HL-60/S4 (cell line): ENCODE results near the gene CHRNA3.
"Not testable (repeated sequence)": the region's sequence is repeated elsewhere in the genome, so short reads cannot be mapped to it uniquely, and the experiment has no call there.

ENCODE experiments used
- in situ Hi-C: fragments of 300-500 bp; cut with MboI; formaldehyde crosslinking; loops from 2 replicates; pipeline ENCODE4 v1.14.3; 2022; ENCODE audit warnings: low sequenced_read_pairs

The CHRNA3 gene

DNA sequence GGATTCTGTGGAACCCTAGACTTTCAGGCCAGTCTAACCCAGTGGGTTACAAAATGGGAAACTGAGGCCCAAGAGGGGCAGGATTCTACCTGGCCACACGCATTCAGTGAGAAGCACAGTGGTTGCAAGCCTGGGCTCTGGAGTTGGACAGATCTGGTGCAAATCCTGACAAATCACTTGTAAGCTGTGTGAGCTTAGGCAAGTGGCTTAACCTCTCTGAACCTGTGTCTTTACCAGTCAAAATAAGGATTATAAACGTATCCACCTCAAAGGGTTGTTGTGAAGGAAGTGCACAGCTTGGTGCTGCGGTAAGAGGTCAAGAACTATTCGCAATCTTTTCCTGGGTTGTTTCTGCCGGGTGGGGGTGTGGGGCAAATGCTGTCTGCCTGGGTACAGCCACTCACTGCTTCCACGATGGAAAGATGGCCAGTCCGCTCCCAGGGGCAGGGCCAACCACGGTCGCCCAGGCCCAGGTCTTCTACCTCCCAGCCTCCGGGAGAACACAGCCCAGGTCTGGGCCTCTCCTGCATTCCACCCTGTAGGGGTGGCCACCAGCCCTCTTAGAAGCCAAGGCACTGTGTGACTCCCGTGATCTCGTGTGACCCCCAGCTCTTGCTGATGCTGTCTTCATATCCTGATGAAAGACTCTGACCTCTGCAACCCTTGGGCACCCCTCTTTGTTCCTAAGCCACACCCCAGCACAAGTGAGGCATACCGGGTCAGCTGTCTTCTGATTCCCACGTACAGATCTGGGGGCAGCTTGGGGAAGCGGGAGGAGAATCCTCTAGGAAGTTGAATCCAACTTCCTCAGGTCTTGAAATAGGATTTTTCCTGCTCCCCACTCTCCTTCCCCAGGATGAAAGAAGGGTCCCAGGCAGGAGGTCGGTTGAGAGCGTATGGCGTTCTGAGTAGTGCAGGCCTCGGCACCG lies 1.5 kb downstream of the CHRNA3 start:
- in situ Hi-C loops = no loop called here

DNA sequence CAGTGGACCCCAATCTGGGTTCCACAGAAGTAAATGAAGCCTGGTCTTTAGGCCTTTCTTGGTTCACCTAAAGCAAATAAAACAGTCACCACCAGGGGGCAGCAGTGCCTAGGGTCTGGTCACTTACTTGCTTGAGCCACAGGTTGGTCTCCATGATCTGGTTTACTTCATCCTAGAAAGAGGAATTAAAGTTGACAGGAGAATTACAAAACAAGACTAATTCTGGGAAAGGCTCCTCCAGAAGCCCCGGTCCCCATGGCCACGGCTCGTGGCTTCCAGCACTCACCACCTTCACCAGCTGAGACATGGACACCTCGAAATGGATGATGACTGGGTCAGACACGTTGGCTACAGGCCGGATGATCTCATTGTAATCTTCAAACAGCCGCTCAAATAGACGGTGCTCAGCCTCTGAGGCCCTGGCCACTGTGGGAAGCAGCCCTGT lies 2.3 kb downstream of the CHRNA3 start:
- in situ Hi-C loops = no loop called here

DNA sequence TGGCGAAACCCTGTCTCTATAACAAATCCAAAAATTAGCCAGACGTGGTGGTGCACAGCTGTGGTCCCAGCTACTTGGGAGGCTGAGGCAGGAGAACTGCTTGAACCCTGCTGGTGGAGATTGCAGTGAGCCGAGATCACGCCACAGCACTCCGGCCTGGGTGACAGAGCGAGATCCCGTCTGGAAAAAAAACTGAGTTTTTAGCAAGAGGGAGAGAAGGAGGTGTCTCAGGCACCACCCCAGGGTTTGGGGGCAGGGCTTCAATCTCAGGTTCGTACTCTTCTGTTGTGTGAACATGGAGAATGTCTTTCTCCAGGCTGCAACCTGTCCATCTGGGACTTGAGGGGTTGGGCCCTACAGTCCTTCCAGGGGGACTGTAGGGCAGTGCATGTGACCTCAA lies 2.7 kb downstream of the CHRNA3 start:
- in situ Hi-C loops = no loop called here

DNA sequence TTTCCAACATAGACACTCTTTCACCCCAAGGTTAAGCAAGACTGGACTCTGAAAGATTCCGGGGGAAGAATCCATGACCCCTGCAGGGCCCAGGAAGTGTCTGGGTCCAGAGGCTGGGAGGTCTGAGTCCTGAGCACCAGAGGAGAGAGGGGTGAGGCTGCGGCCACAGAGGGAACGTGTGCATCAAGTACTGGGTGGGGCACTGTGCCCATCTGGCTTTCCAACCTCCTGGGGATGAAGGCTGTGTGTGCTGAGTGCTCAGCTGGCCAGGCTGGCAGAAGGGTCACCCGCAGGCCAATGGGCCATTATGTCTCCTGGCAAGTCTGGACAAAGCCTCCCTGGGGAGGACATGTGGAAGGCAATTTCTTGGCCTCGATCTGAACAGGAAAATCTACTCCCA lies 3.3 kb downstream of the CHRNA3 start:
- in situ Hi-C loops = no loop called here

DNA sequence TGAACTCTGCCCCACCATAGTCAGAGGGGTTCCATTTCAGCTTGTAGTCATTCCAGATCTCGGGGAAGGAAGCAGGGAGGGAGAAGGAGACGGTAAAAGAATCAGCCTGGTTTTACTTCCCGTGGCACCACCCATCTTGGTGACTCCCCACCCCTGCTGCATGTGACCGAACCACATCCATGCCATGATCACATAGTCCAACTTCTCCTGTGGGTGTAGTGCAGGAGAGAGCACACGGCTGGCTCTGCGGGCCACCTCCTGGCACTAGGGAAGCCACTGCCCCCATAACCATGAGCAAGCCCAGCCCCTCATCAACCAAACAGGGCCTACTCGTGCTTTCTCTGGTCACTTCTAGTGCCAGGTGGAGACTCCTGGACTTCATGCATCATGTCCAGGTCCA lies 3.7 kb downstream of the CHRNA3 start:
- in situ Hi-C loops = no loop called here

DNA sequence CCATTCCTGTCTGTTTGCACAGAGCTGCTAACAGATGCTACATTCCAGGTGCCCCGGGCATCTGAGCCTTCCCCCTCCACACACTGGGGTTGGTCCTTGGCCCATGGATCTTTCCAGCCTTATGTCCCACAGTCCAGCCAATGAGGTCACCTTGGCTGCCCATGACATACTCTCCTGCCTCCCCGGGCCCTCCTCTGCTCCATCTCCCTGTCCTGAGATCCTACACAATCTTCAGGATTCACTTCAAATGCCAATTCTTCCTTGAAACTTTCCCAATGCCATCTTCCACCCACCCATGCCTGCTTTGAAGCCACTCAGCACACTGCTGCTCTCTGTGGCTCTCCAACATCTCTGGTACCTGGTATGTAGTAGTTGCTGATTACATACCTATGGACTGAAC lies 4.3 kb downstream of the CHRNA3 start:
- in situ Hi-C loops = no loop called here

DNA sequence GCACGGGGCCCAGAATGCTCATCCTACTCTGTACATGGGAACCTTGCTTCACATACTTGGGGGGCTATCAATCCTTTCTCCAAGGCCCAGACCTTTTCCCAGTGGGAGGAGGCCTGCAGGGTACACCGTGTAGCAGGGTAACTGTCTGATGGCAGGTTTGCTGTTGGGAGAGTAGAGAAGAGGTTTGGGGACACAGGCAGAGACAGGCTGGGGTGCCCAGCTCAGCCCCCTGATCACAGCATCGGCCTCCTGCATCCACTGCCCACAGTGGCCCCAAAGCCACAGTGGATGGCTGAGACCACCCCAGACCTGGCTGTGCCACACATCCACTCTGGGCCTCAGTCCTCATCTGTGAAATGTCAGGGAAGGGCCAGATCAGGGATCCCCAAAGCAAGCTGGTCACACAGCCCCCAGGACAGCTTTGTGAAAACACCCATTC lies 5.6 kb downstream of the CHRNA3 start:
- in situ Hi-C loops = no loop called here

DNA sequence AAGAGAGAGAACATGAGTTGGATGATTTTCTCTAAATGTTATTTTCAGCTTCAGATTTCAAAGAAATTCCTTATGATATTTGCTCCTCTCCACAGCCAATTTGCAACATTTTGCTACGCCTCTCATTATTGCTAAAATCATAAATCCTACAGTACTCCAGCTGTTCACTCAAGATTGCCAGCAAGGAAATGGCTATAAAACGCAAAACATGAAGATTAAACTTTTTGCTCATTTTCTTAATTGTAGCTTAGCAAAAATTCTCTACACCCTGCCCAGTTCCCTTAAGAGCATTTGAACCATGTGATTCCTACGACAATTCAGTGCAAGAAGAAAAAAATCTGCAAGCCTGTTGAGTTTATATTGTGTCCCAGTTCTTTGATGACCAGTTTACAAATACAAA lies 6.8 kb downstream of the CHRNA3 start:
- in situ Hi-C loops = no loop called here

DNA sequence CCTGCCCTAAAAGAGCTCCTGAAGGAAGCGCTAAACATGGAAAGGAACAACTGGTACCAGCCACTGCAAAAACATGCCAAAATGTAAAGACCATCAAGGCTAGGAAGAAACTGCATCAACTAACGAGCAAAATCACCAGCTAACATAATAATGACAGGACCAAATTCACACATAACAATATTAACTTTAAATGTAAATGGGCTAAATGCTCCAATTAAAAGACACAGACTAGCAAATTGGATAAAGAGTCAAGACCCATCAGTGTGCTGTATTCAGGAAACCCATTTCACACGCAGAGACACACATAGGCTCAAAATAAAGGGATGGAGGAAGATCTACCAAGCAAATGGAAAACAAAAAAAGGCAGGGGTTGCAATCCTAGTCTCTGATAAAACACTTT lies 11.2 kb downstream of the CHRNA3 start:
- in situ Hi-C loops = not testable (repeated sequence)

DNA sequence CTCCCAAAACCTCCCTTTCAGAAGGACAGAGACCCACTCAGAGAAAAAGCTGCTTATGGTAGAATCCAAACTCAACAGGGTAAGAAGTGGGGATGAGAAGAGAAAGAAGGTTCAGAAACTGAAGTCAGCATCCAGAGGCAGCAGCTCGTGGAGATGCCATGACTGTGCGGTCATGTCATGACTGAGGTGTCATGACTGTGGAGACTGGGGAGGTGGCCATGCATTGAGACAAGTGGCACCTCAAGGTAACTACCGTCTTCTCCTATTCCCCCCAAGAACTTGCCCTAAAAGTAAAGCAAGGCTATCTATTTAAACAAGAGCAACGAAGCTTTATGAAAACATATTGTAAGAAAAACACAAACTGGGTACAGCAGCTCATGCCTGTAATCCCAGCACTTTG lies 15.1 kb downstream of the CHRNA3 start:
- in situ Hi-C loops = no loop called here

DNA sequence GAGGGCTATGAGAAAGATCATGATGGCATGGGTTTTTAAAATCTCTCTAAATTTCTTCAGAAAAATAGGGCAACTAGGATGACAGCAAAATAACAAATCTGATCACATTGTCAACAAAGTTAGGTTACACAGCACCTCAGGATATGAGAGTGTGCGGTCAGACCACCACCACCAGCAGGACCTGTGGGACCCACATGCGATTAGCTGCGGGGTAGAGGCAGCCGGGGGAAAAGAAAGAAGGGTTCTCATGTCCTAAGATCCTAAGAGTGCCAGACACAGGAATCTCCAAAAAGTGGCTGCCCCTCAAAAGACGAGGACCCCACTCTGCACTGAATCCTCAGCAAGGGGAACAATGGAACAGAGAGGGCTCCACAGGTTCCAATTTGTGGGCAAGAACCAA lies 15.6 kb downstream of the CHRNA3 start:
- in situ Hi-C loops = no loop called here

DNA sequence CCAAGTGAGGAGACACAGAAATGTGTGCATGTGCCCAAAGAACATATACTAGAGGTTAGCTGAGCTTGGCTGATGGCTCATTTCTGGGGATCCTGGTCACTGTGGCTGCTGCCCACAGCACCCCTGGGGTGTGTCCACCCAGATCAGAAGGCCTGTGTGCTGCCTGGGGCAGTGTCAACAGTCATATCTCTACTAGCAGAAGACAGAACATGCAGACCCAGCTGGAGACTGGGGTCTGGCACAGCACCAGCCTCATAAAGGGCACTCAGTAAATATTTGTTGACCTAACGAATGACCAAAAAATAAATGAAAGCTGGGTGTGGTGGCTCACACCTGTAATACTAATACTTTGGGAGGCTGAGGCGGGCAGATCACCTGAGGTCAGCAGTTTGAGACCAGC lies 16.4 kb downstream of the CHRNA3 start:
- in situ Hi-C loops = no loop called here

DNA sequence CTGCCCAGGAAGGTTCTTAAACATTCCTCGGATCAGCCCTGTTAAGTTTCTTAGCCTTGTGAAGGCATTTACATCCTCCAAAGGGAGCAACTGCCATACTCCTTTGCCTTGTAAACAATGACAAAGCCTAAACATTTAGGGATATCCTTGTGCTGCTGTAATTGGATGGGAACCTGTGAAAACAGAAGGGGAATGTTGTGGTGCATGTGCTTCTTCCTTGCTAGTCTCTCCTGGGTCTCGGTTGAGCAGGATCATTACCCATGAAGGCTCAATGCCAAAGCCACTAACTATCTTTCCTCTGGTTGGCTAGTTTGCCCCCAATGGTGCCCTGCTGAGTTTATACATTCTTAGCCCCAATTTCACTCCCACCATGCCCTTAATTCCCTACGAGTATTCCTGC lies 17.3 kb downstream of the CHRNA3 start:
- in situ Hi-C loops = no loop called here

DNA sequence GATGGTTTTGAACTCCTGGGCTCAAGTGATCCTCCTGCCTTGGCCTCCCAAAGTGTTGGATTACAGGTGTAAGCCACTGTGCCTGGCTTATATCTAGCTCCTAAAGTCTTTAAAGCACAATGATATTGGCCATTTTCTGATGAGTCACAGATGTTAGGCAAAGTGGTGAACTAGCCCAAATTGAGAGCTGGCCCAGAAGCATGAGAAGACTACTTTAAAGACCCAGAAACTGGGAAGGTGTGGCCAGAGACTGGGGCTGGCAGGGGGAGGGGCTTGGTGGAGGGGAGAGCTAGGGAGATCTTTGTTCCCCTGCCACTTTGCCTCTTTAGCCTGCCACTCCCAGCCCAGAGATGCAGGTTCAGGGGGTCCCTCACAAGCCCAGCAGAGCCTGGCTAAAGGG lies 21.6 kb downstream of the CHRNA3 start:
- in situ Hi-C loops = no loop called here

DNA sequence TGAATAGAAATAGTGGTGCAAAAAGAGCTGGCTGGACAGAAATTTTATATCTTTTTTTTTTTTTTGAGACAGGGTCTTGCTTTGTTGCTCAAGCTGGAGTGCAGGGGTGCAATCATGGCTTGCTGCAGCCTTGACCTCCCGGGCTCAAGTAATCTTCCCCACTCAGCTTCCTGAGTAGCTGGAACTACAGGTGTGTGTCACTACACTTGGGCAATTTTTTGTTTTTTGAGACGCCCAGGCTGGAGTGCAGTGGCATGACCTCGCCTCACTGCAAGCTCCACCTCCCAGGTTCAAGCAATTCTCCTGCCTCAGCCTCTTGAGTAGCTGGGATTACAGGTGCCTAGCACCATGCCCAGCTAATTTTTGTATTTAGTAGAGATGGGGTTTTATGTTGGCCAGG lies 22.4 kb downstream of the CHRNA3 start:
- in situ Hi-C loops = no loop called here

DNA sequence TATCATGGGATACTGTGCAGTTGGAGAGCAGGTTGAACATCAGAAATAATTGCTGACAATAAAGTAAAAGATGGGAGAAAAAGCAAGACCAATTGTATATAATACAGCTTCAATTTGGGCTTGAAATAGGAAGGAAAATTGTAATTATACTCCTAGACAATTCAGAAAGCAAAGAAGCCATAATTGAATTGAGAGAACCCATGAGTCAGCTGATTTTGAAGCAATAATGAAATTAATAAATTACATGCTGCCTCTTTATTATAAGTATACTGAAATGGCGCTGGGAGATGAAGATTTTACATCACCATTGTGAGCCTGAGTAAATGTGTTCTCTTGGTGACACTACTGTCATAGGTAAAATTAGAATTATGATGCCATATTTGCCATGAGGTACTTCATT lies 23.2 kb downstream of the CHRNA3 start:
- in situ Hi-C loops = no loop called here

DNA sequence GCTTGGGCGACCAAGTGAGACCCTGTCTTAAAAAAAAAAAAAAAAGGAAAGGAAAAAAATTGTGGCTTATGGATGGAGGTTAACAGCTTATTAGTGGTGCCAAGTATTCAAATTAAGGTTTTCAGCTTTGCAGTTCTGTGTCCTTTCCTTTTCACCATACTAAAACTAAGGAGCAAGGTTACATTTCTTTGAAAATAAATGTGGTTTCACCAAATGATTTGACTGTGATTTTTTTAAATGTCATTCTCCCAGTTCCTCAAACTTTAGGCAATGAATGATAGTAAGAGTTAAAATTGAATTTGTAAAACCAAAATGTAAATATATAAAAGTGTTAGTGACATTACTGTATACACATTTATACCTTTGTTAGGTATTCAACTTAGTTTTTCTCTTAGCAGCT lies 45.9 kb downstream of the CHRNA3 start:
- in situ Hi-C loops = no loop called here

DNA sequence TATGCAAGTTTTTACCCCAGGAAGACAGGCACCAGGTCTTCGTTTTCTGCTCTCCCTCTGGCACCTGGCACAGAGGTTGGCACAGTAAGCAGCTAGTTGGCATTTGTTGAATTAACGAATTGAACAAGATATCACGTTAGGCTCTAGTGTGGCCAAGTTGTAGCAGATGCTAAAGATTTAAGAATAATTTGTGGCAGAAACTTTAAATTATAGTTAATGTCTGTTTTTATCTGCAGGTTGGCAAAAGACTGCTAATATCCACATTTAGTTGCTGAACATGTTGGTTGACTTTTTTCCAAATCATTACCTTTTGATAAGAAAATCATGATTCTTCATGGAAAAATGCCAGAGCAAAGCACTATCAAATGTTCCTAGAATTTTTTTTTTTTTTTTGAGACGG lies 47.4 kb downstream of the CHRNA3 start:
- in situ Hi-C loops = no loop called here

DNA sequence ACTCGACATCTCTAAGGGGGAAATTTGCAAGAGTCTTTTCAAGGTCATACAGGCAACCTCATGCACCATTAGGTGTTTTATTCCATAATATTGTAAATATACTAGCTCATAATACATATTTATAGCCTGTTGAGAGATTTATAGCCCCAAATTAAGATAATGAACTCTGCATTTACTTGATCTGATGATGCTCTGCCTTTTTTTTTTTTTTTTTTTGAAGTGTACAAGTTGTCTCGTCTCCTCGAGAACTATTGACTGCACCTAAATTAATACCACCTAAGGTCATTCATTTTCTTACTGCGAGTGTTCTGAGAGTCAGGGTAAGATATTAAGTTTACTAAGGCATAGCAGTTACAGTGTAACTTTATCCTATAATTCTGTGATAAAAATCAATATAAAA lies 49.4 kb downstream of the CHRNA3 start:
- in situ Hi-C loops = no loop called here

DNA sequence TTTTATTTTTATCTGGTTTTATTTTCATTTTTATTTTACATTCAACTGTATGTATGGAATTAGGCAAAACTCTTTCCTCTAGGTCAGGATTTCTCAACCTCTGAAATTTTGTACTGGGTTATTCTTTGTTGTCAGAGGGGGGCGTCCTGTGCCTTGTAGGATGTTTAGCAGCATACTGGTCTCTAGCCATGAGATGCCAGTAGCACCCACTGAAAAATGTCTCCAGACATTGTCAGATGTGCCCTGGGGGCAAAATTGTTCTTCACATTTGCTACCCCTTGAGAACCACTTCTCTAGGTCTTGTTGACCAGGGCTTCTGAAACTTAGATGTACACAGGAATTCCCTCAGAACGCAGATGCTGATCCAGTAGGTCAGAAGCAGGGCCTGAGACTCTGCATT lies 50.1 kb downstream of the CHRNA3 start:
- in situ Hi-C loops = no loop called here

DNA sequence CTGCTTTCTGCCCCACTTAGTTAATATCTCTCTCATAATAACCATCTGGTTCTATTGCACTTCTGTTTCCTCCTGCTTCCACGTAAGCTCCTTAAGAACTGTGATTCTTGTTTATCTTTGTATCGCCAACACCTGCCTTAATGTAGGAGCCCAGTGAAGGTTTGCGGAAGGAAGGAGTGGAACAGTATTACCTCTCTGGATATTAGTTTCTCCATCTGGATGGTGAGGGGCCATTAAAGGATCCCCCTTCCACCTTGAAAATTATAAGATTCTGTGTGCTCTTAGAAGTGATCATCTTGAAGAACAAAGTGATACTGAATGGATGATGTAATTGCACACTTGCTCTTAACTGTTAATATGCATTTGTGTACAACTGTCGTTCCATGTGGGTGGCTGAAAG lies 53.3 kb downstream of the CHRNA3 start:
- in situ Hi-C loops = no loop called here

DNA sequence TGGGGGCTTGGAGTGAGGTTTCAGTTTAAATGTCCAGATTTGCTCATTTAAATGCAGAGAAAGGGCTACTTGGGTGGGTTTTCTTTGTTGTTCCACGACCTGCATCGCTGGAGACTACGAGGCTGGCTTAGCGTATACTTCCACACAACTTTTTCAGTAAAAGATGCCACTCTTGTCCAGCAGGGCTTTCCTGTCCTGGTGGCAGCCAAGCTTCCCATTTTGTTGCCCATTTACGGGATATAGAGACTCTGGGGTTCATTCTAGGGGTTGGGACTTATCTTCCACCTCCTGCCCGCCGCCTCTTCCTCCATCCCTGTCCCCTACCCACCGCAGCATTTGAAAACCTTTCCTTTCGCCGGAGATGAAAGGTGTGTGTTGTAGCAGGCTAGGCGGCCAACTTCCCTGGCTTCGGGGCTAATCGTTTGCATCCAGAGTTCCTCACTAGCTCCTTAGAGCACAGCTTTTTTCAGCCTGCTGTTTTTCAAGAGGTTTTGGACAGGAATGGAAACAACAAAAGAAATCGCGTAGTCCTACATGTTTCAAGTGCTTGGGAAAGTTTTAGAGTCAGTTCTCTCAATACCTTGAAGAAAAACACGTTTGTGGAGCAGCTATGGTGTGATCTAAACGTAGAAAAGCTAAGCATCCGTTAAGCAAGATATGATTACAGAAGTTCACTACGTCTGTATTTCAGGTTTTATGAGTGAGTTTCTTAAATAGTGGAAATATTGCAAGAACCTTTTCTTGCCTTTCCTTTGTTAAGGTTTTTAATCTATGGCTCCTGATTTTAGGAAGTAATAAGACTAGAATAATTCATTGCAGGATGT lies 54.6 kb downstream of the CHRNA3 start:
- in situ Hi-C loops = no loop called here
